Kidney epithelial cell (primary cell): ENCODE results near the gene VTI1A. TPM values are rescaled to one million over a fixed set of nuclear protein-coding genes. Genes with fewer than 3 reads are reported as not detected.

Experiments
- DNase-seq: peaks from one replicate; pipeline ENCODE4 v3.0.0-alpha.2; 2010; ENCODE audit warnings: low read depth
- H3K27me3 ChIP-seq: 2 replicates; pipeline ENCODE4 v1.6.0; 2011; ENCODE audit warnings: low read length; ENCODE audit not compliant: control insufficient read depth, insufficient read depth
- H3K36me3 ChIP-seq: 2 replicates; pipeline ENCODE4 v1.5.1; 2011; ENCODE audit warnings: low read length; ENCODE audit not compliant: control insufficient read depth, insufficient read depth
- H3K4me3 ChIP-seq: 2 replicates; pipeline ENCODE4 v1.5.1; 2011; ENCODE audit warnings: low read depth, mild to moderate bottlenecking, control low read depth, low read length
- CTCF ChIP-seq: IDR thresholded peaks from 2 replicates; pipeline ENCODE4 v1.5.1; 2011; ENCODE audit warnings: mild to moderate bottlenecking, moderate library complexity, low read length, control low read depth, inconsistent platforms; ENCODE audit not compliant: insufficient read depth, poor library complexity, severe bottlenecking
- total RNA-seq: library from RNA; depleted of rRNA; stranded (reverse); fragments of >200 nt; gene quantifications from 2 replicates; pipeline ENCODE4 v1.2.3, GENCODE V29; 2015

VTI1A gene
- total RNA-seq, 1 donor from 2014 or later: 45.7 TPM

GRCh38 chr10:112554263-112554662 is 107.2 kb downstream of the VTI1A start:
- no peak for TF ChIP-seq CTCF
- no peaks in the 10 kb centered on the region for H3K36me3 ChIP-seq
- no peak overlapping the region for H3K4me3 ChIP-seq
- no peaks in the 10 kb centered on the region for H3K27me3 ChIP-seq
- DNase-seq: no peak

GRCh38 chr10:112557197-112557596 is 110.2 kb downstream of the VTI1A start:
- H3K36me3 ChIP-seq: no peaks in the 10 kb centered on the region
- DNase-seq: no peak
- H3K4me3 ChIP-seq: no peak overlapping the region
- H3K27me3 ChIP-seq: no peaks in the 10 kb centered on the region
- no peak for TF ChIP-seq CTCF

GRCh38 chr10:112558476-112559142 is 111.6 kb downstream of the VTI1A start:
- DNase-seq: no peak
- no peak overlapping the region for H3K4me3 ChIP-seq
- no peak for TF ChIP-seq CTCF
- no peaks in the 10 kb centered on the region for H3K36me3 ChIP-seq
- no peaks in the 10 kb centered on the region for H3K27me3 ChIP-seq

- H3K4me3 ChIP-seq: no peak overlapping the region
- no peak for TF ChIP-seq CTCF
- DNase-seq: no peak
- H3K27me3 ChIP-seq: no peaks in the 10 kb centered on the region
- no peaks in the 10 kb centered on the region for H3K36me3 ChIP-seq
These were observed 112.3 kb downstream of the VTI1A start for GRCh38 chr10:112559349-112559748.

- TF ChIP-seq CTCF: no peak
- no peaks in the 10 kb centered on the region for H3K27me3 ChIP-seq
These were observed 115.1 kb downstream of the VTI1A start for GRCh38 chr10:112562122-112562521.

More at GRCh38 chr10:112562122-112562521, 115.1 kb downstream of the VTI1A start:
- DNase-seq: no peak
- Histone ChIP-seq H3K36me3 (no peaks in the 10 kb centered on the region), H3K4me3 (no peak overlapping the region)
